Gastrocnemius medialis (tissue), 4 donors: ENCODE results near the gene CD7.

Experiments used
- CTCF ChIP-seq, 5 experiments: fragments of 450-650 bp in 3 of 5; fragments of 200-600 bp in 2 of 5; sonication (generic) in 2 of 5; IDR thresholded peaks in 4 of 5; conservative IDR thresholded peaks in 1 of 5; 1 replicate in 4 of 5; 2 replicates in 1 of 5; pipeline ENCODE4 v1.5.1; 2016 to 2019; ENCODE audit warnings: antibody characterized with exemption in 5 of 5, mild to moderate bottlenecking in 3 of 5, moderate library complexity in 3 of 5
- POLR2A ChIP-seq, 2 donors: fragments of 450-650 bp; IDR thresholded peaks; one replicate each; pipeline ENCODE4 v1.6.1; 2017; ENCODE audit warnings: antibody characterized with exemption in 2 of 2, mild to moderate bottlenecking in 2 of 2, moderate library complexity in 2 of 2

- TF ChIP-seq CTCF (IDR thresholded peaks at IDR 0.05 in 4 of 5, conservative IDR thresholded peaks at IDR 0.05 in 1 of 5) (peak in 1 of 5 experiments; percentile 14), POLR2A (IDR thresholded peaks at IDR 0.05) (peak; percentile 99 to 100)
Observed at GRCh38 chr17:82292251-82293154, 24.9 kb downstream of the CD7 start.
